HAP-1 (cell line): ENCODE results near the gene RYR3.

Experiments used
- DNase-seq, 2 experiments: peaks; one replicate each; pipeline ENCODE4 v3.0.0-alpha.2; 2016 to 2020; ENCODE audit warnings: low spot score in 2 of 2
- H3K27me3 ChIP-seq: fragments of 250-450 bp; sonication (Bioruptor Pico); 2 replicates; pipeline ENCODE4 v1.5.1; 2020; ENCODE audit warnings: low read depth, mild to moderate bottlenecking, moderate library complexity
- H3K36me3 ChIP-seq: fragments of 250-450 bp; sonication (Bioruptor Pico); replicated peaks from 2 replicates; pipeline ENCODE4 v1.5.1; 2020; ENCODE audit warnings: mild to moderate bottlenecking
- H3K4me1 ChIP-seq: fragments of 250-450 bp; sonication (Bioruptor Pico); 2 replicates; pipeline ENCODE4 v1.5.1; 2020; ENCODE audit warnings: mild to moderate bottlenecking
- H3K4me3 ChIP-seq: fragments of 250-450 bp; sonication (Bioruptor Pico); 2 replicates; pipeline ENCODE4 v1.5.1; 2020; ENCODE audit warnings: mild to moderate bottlenecking, moderate library complexity
- H3K9me3 ChIP-seq: fragments of 250-450 bp; sonication (Bioruptor Pico); 2 replicates; pipeline ENCODE4 v1.5.1; 2020; ENCODE audit warnings: mild to moderate bottlenecking, moderate library complexity
- in situ Hi-C: fragments of 300-500 bp; cut with MboI; formaldehyde crosslinking; loops from 3 replicates; pipeline ENCODE4 v1.14.3; 2020; ENCODE audit warnings: low sequenced_read_pairs, inconsistent platforms, mixed read lengths

RYR3 gene

DNA sequence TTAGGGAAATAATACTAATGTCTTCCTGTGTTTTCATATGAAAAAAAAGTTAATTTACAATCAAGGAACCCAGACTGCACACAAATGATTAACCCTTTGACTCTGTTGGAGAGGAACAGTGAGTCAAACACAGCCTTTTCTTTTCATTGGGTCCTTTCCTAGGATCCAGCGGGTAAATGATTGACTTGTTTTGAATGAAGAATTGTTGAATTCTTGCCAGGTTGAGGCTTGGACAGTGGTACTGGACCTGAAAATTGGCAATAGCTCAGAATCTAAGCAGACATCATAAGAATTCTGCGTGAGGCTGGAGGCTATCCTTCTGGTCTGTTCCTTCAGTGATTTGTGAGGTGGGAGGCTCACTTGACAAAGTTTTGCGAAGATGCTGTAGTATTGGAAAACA lies 143.0 kb downstream of the RYR3 start:
- no peaks in the 10 kb centered on the region for H3K36me3 ChIP-seq
- DNase-seq, result no peak
- in situ Hi-C loops, result no loop called here
- H3K27me3 ChIP-seq, result no peaks in the 10 kb centered on the region
- H3K4me3 ChIP-seq, result no peak overlapping the region
- no peaks in the 10 kb centered on the region for H3K9me3 ChIP-seq
- H3K4me1 ChIP-seq, result no peaks in the 10 kb centered on the region

DNA sequence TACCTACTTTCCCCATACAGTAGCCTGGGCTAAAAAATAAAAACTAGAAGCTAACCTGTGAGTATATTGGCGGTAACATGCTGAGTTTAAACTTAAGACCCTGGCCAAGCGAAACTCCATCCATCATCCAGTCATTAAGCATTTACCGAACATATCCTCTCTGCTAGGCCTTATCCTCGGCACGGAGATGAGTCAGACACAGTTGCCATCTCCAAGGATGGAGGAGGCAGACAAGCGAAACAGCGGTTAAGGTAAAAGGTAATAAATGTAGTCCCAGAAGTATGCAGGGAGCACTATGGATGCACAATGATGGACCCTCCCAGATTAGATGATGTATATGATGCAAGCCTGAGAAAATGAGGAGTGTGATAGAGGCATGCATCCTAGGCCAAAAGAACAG lies 143.6 kb downstream of the RYR3 start:
- Histone ChIP-seq H3K4me1 (no peaks in the 10 kb centered on the region), H3K27me3 (no peaks in the 10 kb centered on the region), H3K4me3 (no peak overlapping the region), H3K9me3 (no peaks in the 10 kb centered on the region), H3K36me3 (no peaks in the 10 kb centered on the region)
- in situ Hi-C loops, result no loop called here
- no peak for DNase-seq

DNA sequence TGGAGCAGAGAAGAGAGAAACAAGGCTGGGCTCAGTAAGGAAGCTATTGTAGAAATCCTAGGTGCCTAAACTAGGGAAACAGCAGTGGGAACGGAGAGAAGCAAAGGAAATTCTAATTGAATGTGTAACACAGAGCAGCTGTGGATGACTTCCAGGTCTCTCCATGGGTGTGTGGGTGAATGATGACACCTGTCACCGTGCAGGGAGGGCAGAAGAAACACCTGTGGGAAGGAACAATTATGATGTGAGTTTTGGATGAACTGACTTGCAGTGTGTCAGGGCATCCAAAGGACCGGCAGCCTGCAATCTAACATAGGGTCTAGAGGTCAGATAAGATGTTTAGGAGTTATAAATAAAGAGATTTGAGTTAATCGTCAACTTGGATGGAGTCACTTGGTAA lies 144.2 kb downstream of the RYR3 start:
- in situ Hi-C loops, result no loop called here
- DNase-seq, result no peak
- Histone ChIP-seq H3K27me3 (no peaks in the 10 kb centered on the region), H3K4me3 (no peak overlapping the region), H3K9me3 (no peaks in the 10 kb centered on the region), H3K36me3 (no peaks in the 10 kb centered on the region), H3K4me1 (no peaks in the 10 kb centered on the region)

DNA sequence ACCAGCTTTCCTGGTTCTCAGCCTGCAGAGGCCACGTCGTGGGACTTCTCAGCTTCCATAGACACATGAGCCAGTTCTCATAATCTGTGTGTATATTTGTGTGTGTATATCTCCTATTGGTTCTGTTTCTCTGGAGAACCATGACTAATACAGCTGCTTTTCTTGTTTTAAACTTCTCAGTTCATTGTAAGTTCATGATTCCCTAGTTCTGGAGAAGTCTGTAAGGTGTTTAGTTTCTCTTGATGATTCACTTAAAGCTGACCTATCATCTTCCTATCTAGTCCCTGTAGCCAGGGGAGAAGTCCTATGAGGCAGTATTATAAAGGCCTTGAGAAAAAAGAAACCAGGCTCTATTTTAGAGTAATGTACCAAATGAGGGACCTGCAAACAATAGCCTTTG lies 147.7 kb downstream of the RYR3 start:
- H3K4me1 ChIP-seq, result no peaks in the 10 kb centered on the region
- H3K4me3 ChIP-seq, result no peak overlapping the region
- no peaks in the 10 kb centered on the region for H3K9me3 ChIP-seq
- H3K36me3 ChIP-seq, result no peaks in the 10 kb centered on the region
- in situ Hi-C loops, result no loop called here
- DNase-seq, result no peak
- no peaks in the 10 kb centered on the region for H3K27me3 ChIP-seq

DNA sequence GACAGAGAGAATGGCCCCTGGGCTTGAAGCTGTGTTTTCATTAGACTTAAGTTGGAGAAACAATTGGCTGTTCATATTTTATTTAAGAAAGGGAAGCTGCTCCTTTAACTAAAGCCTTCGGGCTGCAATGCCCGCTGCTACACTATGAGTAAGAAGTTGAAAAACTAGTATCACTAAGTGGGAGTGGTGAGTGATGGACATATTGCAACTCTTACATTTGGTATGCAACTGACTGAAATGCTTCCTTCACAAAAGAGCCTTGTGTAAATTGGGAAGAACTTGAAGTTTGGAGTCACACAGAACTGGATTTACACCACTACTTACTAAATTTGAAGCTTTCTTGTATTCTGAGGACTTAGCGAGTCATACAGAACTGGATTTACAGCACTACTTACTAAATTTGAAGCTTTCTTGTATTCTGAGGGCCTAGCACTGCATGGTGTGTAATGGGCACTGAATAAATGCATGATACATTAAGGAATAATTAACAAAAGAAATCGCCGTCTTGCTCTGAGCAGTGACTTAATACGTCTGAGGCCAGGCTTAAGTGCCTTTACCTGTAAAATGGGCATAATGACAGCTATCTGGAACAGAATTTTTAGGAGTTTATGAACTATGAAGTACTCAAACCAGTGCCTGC lies 149.5 kb downstream of the RYR3 start:
- H3K9me3 ChIP-seq, result no peaks in the 10 kb centered on the region
- no peaks in the 10 kb centered on the region for H3K36me3 ChIP-seq
- no peaks in the 10 kb centered on the region for H3K27me3 ChIP-seq
- in situ Hi-C loops, result no loop called here
- no peak for DNase-seq
- no peaks in the 10 kb centered on the region for H3K4me1 ChIP-seq
- no peak overlapping the region for H3K4me3 ChIP-seq

DNA sequence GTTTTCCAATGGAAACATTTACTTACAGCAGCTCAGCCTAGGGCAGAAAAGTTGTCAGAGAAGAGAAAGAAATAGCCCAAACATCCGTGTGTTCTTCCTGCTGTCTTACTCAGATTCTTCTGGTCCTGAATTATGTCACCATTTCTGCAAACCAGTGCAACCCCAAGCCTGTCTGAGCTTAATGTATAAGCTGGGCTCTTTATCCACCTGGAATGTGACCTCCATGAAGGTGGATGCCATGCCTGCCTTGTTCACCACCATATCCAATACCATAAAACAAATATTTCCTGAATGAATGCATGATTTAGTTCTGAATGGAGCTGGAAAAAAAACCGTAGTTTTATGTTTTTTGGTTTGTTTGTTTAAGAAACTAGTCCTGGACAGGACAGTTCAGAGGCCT lies 150.9 kb downstream of the RYR3 start:
- in situ Hi-C loops, result no loop called here
- Histone ChIP-seq H3K9me3 (no peaks in the 10 kb centered on the region), H3K27me3 (no peaks in the 10 kb centered on the region), H3K4me1 (no peaks in the 10 kb centered on the region), H3K4me3 (no peak overlapping the region), H3K36me3 (no peaks in the 10 kb centered on the region)
- DNase-seq, result no peak

DNA sequence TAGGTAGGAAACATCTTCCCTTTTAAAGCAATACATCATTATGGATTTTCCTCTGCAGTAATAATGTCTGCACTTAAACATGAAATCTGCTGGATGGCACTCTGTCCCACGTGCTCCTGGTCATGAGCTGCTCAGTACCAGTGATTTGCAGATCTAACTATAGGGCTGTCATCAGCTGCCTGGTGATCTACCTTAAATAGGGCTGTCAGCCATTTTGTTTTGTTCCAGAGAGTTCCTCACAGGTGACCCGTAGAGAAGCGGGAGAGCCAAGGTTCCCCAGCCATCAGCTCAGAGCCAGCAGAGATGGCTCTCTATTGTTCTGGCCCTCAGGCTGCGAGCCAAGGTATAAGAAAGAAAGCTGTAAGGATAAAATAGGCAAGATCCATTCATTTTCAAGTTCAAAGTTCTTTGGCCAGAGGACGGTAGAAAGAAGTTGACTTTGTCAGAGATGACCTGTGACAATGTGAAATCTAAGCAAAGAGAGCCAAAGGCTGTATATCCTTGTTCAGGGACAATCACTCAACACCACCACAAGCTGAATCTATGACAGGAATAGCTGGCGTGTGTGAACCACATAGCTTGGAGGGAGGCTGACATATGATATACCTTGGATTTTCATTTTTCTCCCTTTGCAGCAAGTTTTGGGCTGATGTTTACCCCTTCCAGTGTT lies 156.5 kb downstream of the RYR3 start:
- no peak overlapping the region for H3K4me3 ChIP-seq
- H3K36me3 ChIP-seq, result no peaks in the 10 kb centered on the region
- in situ Hi-C loops, result no loop called here
- H3K9me3 ChIP-seq, result no peaks in the 10 kb centered on the region
- DNase-seq, result no peak
- H3K27me3 ChIP-seq, result no peaks in the 10 kb centered on the region
- peaks cover 3% of the 10 kb centered on the region for H3K4me1 ChIP-seq

DNA sequence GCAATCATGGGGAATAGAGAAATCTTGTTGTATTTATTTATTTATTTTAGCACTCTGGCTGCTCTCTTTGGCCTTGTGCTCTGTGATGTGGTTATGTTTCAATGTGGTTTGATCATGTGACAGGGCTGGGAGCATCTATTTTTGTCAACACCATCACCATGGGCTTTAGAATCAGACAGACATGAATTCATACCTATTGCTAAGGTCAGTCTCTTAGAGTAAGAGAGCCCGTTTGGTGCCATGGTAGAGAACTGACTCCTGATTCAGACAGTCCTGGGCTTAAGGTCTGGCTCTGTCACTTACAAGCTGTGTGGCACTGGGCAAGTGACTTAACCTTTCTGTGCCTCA lies 157.0 kb downstream of the RYR3 start:
- Histone ChIP-seq H3K36me3 (no peaks in the 10 kb centered on the region), H3K27me3 (no peaks in the 10 kb centered on the region), H3K9me3 (no peaks in the 10 kb centered on the region), H3K4me3 (no peak overlapping the region), H3K4me1 (peaks cover 3% of the 10 kb centered on the region)
- in situ Hi-C loops, result no loop called here
- DNase-seq, result no peak

DNA sequence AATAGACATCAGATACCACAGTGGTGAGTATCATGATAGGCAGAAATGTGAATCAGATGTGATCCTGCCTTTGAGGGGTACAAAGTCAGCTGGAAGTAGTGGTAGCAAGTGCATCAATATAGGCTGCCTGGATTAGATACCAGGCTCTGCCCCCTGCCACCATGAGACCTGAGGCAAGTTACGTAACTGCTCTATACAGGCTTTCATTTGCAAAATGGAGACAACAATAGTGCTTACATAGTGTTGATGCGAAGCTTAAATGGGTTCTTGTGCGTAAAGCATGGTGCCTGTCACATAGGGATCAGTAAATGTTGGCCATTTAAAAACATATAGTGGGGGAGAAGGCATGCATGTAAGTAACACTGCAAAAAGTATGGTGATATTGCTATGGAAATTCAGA lies 158.0 kb downstream of the RYR3 start:
- in situ Hi-C loops, result no loop called here
- no peaks in the 10 kb centered on the region for H3K36me3 ChIP-seq
- peaks cover 3% of the 10 kb centered on the region for H3K4me1 ChIP-seq
- no peaks in the 10 kb centered on the region for H3K27me3 ChIP-seq
- DNase-seq, result peak; percentile 18 to 52
- no peaks in the 10 kb centered on the region for H3K9me3 ChIP-seq
- no peak overlapping the region for H3K4me3 ChIP-seq

DNA sequence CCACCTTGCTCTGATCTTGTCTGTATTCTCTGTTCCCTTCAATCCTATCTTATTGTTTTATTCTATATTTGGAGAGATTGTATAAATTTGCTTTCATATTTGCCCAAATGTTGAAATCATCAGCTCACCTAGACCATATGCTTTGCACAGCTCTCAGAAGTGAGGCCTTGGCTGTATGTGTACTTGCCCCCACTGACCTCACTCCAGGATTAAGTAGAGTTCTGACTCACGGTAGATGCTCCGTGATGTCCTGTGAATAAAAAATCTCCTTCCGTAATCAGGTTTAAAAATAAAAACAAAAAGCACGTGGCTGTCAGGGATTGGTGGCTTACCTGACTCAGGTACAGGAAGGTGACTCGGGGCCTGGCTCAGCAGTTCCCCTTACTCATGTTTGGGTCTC lies 162.2 kb downstream of the RYR3 start:
- in situ Hi-C loops, result no loop called here
- H3K4me1 ChIP-seq, result peaks cover 3% of the 10 kb centered on the region

DNA sequence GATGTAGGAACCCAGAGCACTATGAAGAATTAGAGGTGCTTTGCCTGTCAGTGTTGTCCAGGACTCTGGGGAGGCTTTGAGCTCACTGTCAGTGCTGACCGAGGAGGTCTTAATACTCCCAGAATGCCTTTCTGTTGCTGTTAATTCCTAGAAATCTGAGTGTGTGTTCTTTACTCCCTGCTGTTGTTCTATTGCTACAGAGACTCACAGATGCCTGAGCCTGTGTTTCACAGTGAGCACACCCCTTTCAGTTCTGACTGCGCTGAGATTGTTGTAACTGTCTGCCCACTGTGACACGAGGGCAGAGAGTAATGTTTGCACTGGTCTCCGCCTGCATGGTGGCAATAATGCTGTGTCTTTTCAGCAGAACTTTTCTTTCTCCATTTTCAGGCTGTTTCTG lies 162.9 kb downstream of the RYR3 start:
- in situ Hi-C loops, result no loop called here
- Histone ChIP-seq H3K27me3 (no peaks in the 10 kb centered on the region), H3K9me3 (no peaks in the 10 kb centered on the region), H3K36me3 (no peaks in the 10 kb centered on the region), H3K4me3 (no peak overlapping the region), H3K4me1 (no peaks in the 10 kb centered on the region)
- no peak for DNase-seq

More for the DNA sequence above, 162.2 kb downstream of the RYR3 start:
- no peak overlapping the region for H3K4me3 ChIP-seq
- H3K9me3 ChIP-seq, result no peaks in the 10 kb centered on the region
- DNase-seq, result no peak
- H3K36me3 ChIP-seq, result no peaks in the 10 kb centered on the region
- H3K27me3 ChIP-seq, result no peaks in the 10 kb centered on the region

DNA sequence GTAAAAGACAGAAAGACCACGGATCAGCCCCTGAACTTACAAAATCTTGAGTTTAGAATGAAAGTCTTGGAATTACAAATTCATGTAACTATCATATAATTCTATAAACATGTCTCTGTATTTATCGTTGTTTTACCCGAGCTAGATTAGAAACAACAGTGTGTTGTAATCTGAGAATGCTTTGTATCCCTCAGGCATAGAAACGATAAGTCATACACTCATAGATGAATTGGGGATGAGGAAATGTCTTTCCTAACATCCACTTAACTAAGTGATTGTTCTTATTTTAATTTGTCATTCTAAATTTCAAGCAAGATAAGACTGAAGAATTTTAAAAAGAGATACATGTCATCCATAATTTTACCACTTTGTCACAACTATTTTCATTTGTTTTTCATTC lies 165.3 kb downstream of the RYR3 start:
- in situ Hi-C loops, result no loop called here
- no peak for DNase-seq
- Histone ChIP-seq H3K9me3 (no peaks in the 10 kb centered on the region), H3K27me3 (no peaks in the 10 kb centered on the region), H3K36me3 (no peaks in the 10 kb centered on the region), H3K4me1 (no peaks in the 10 kb centered on the region), H3K4me3 (no peak overlapping the region)

DNA sequence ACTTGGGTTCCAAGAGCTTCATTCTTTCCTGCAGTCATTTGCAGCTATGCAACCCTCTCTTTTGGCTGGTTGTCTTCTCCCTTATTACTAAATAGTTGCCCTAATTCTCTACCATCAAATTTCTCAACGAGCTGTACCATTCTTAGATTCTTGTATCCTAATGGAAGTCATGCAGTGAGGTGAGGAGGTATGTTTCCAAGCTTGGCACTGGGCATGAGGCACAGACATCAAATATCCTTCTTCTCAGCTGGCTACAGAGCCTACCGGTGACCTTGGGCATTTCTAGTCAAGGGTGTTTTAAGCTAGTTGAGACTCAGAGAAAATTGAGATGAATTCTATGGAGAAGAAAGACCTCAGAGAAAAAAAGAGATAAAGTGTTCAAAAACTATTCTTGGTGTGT lies 166.1 kb downstream of the RYR3 start:
- Histone ChIP-seq H3K9me3 (no peaks in the 10 kb centered on the region), H3K27me3 (no peaks in the 10 kb centered on the region), H3K36me3 (no peaks in the 10 kb centered on the region), H3K4me1 (no peaks in the 10 kb centered on the region), H3K4me3 (no peak overlapping the region)
- DNase-seq, result no peak
- in situ Hi-C loops, result no loop called here

DNA sequence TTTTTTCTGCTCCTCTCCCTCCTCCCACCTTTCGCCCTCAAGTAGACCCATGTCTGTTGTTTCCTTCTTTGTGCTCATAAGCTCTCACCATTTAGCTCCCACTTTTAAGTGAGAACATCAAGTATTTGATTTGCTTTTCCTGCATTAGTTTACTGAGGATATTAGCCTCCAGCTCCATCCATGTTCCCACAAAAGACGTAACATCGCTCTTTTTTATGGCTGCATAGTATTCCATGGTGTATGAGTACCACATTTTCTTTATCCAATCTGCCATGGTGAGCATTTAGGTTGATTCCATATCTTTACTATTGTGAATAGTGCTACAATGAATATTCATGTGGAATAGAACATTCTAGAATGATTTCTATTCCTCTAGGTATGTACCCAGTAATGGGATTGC lies 178.6 kb downstream of the RYR3 start:
- no peak for DNase-seq
- Histone ChIP-seq H3K9me3 (no peaks in the 10 kb centered on the region), H3K36me3 (no peaks in the 10 kb centered on the region), H3K4me1 (no peaks in the 10 kb centered on the region), H3K27me3 (no peaks in the 10 kb centered on the region), H3K4me3 (no peak overlapping the region)
- in situ Hi-C loops, result no loop called here

DNA sequence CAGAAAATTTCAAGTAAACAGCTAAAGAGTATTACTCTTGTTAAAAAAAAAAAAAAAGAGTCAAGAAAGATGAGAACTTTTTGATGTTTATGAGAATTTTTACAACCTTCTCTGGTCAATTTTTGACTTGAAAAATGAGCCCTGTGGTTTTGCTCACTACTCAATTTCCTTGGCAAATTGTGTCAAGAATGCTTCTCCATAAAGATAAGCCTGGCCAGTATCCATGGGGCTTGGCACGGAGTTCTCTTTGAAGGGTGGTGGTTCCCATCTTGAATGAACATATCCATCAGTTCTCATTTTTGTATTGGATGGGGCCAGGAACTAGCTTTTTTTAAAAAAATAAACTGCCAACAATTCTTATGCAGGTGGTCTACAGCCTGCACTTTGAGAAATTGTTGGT lies 179.9 kb downstream of the RYR3 start:
- no peak for DNase-seq
- in situ Hi-C loops, result no loop called here

More for the DNA sequence above, 179.9 kb downstream of the RYR3 start:
- no peaks in the 10 kb centered on the region for H3K4me1 ChIP-seq
- H3K9me3 ChIP-seq, result no peaks in the 10 kb centered on the region
- no peaks in the 10 kb centered on the region for H3K27me3 ChIP-seq
- H3K4me3 ChIP-seq, result no peak overlapping the region
- no peaks in the 10 kb centered on the region for H3K36me3 ChIP-seq
